B cell (primary cell): ENCODE results near the gene TSSC4. TPM values are rescaled to one million over a fixed set of nuclear protein-coding genes. Genes with fewer than 3 reads are reported as not detected.

Experiments used
- ATAC-seq: fragments of 200-7000 bp; cut with Tn5 transposase; one replicate; pipeline ENCODE4 v1.10.0; 2021; ENCODE audit warnings: low read depth, mild to moderate bottlenecking, moderate number of reproducible peaks, moderate library complexity
- CTCF ChIA-PET: fragments of 350-600 bp; sonication (Branson Sonifier 250); formaldehyde crosslinking; loops from one replicate; lab custom pipeline; 2021; ENCODE audit warnings: antibody characterized with exemption, inconsistent platforms; lab: Charles Lee
- POLR2A ChIA-PET: fragments of 350-600 bp; sonication (Branson Sonifier 250); formaldehyde crosslinking; loops from one replicate; lab custom pipeline; 2021; ENCODE audit warnings: antibody characterized with exemption; lab: Charles Lee
- DNase-seq: peaks from one replicate; pipeline ENCODE4 v3.0.0; 2013
- H2AFZ ChIP-seq: 2 replicates; pipeline ENCODE4 v1.6.1; 2012; ENCODE audit warnings: mild to moderate bottlenecking, low read depth, low read length; ENCODE audit not compliant: insufficient read depth, poor library complexity, severe bottlenecking
- H3K27ac ChIP-seq, 2 donors: 1 replicate in 1 of 2; 2 replicates in 1 of 2; pipeline ENCODE4 v1.5.1; 2012 to 2013; ENCODE audit warnings: low read length in 2 of 2, mild to moderate bottlenecking in 2 of 2, moderate library complexity in 1 of 2
- H3K27me3 ChIP-seq, 4 experiments: fragments of 200-600 bp in 1 of 4; sonication (generic) in 1 of 4; replicated peaks in 1 of 4; 1 replicate in 2 of 4; 2 replicates in 2 of 4; pipeline versions ENCODE4 v1.6.1 to v1.7.0; 2013 to 2016; ENCODE audit warnings: low read length in 3 of 4, mild to moderate bottlenecking in 2 of 4, mixed read lengths in 1 of 4, moderate library complexity in 1 of 4; ENCODE audit not compliant: insufficient read depth in 4 of 4, control insufficient read depth in 3 of 4; ENCODE audit errors: control extremely low read depth in 1 of 4
- H3K36me3 ChIP-seq, 2 experiments: replicated peaks in 1 of 2; 1 replicate in 1 of 2; 2 replicates in 1 of 2; pipeline versions ENCODE4 v1.6.1 to v1.7.1; 2013; ENCODE audit warnings: low read length in 1 of 2; ENCODE audit not compliant: insufficient read depth in 2 of 2, control insufficient read depth in 1 of 2; ENCODE audit errors: control extremely low read depth in 1 of 2, extremely low read depth in 1 of 2
- H3K4me1 ChIP-seq, 2 donors: fragments of 200-600 bp in 1 of 2; sonication (generic) in 1 of 2; 1 replicate in 1 of 2; 2 replicates in 1 of 2; pipeline versions ENCODE4 v1.5.1 to v1.6.1; 2013 to 2017; ENCODE audit warnings: low read length in 2 of 2; ENCODE audit not compliant: control insufficient read depth in 2 of 2, insufficient read depth in 2 of 2
- H3K4me2 ChIP-seq: replicated peaks from 2 replicates; pipeline ENCODE3; 2012; ENCODE audit warnings: mild to moderate bottlenecking, low read depth, low read length; ENCODE audit not compliant: poor library complexity, severe bottlenecking
- H3K4me3 ChIP-seq, 5 experiments: fragments of 200-600 bp in 1 of 5; sonication (generic) in 1 of 5; 1 replicate in 3 of 5; 2 replicates in 2 of 5; pipeline versions ENCODE4 v1.5.1 to v1.7.0; 2011 to 2016; ENCODE audit warnings: low read length in 4 of 5, mild to moderate bottlenecking in 4 of 5, low read depth in 2 of 5, control low read depth in 1 of 5, moderate library complexity in 1 of 5; ENCODE audit not compliant: insufficient read depth in 1 of 5; ENCODE audit errors: control extremely low read depth in 1 of 5, extremely low read depth in 1 of 5
- H3K79me2 ChIP-seq: fragments of 200-600 bp; sonication (generic); one replicate; pipeline ENCODE4 v1.6.0; 2016; ENCODE audit warnings: low read length; ENCODE audit not compliant: control insufficient read depth, insufficient read depth
- H3K9ac ChIP-seq: fragments of 200-600 bp; sonication (generic); 2 replicates; pipeline ENCODE4 v1.6.1; 2017; ENCODE audit warnings: mild to moderate bottlenecking, low read length, moderate library complexity
- H3K9me3 ChIP-seq, 3 donors: one replicate each; pipeline versions ENCODE4 v1.6.1 to v1.7.1; 2013; ENCODE audit warnings: low read length in 2 of 3; ENCODE audit not compliant: control insufficient read depth in 2 of 3, insufficient read depth in 1 of 3; ENCODE audit errors: control extremely low read depth in 1 of 3
- H4K20me1 ChIP-seq: 2 replicates; pipeline ENCODE4 v1.6.0; 2012; ENCODE audit warnings: mild to moderate bottlenecking, low read length; ENCODE audit not compliant: insufficient read depth, control insufficient read depth, poor library complexity, severe bottlenecking
- H3K27ac Mint-ChIP-seq: one replicate; pipeline ENCODE4 v1.8.0; 2021; ENCODE audit warnings: mixed read lengths
- H3K27me3 Mint-ChIP-seq: one replicate; pipeline ENCODE4 v1.8.0; 2021; ENCODE audit warnings: mixed read lengths
- H3K4me1 Mint-ChIP-seq: one replicate; pipeline ENCODE4 v1.8.0; 2021; ENCODE audit warnings: mixed read lengths
- H3K4me3 Mint-ChIP-seq: one replicate; pipeline ENCODE4 v1.8.0; 2021; ENCODE audit warnings: mixed read lengths
- H3K9me3 Mint-ChIP-seq: one replicate; pipeline ENCODE4 v1.8.0; 2022; ENCODE audit warnings: mixed read lengths; ENCODE audit not compliant: insufficient read depth
- CTCF ChIP-seq: fragments of 200-600 bp; IDR thresholded peaks from one replicate; pipeline ENCODE4 v1.8.0; 2022; ENCODE audit warnings: antibody characterized with exemption, mild to moderate bottlenecking
- EZH2 ChIP-seq: IDR thresholded peaks from 2 replicates; pipeline ENCODE4 v1.6.1; 2012; ENCODE audit warnings: borderline replicate concordance, low read depth, mild to moderate bottlenecking, moderate library complexity, low read length; ENCODE audit not compliant: insufficient read depth, poor library complexity, severe bottlenecking
- WGBS: methylation state at CpG from one replicate; pipeline ENCODE4 v1.1.5; 2013; ENCODE audit warnings: missing lambda C conversion rate; ENCODE audit not compliant: insufficient coverage; 5-methylcytosine and 5-hydroxymethylcytosine counted together
- intact Hi-C: fragments of 100-400 bp; cut with micrococcal nuclease; formaldehyde crosslinking; loops from one replicate; pipeline ENCODE4 v1.10.0; 2022
- polyA plus RNA-seq: library from polyadenylated mRNA; depleted of rRNA; stranded (reverse); fragments of >200 nt; gene quantifications from 2 replicates; pipeline ENCODE4 v1.2.3, GENCODE V29; 2012
- total RNA-seq, 2 donors: library from RNA; stranded (reverse); fragments of 120-200 nt in 1 of 2; gene quantifications; 1 replicate in 1 of 2; 2 replicates in 1 of 2; pipeline versions ENCODE4 v1.2.3 to v1.2.4, GENCODE V29; 2013 to 2022

TSSC4 gene
- total and polyA plus RNA-seq, 2 donors (not counting 1 experiment from before 2014, with no cell fraction given) = 49.4 to 57.5 TPM

DNA sequence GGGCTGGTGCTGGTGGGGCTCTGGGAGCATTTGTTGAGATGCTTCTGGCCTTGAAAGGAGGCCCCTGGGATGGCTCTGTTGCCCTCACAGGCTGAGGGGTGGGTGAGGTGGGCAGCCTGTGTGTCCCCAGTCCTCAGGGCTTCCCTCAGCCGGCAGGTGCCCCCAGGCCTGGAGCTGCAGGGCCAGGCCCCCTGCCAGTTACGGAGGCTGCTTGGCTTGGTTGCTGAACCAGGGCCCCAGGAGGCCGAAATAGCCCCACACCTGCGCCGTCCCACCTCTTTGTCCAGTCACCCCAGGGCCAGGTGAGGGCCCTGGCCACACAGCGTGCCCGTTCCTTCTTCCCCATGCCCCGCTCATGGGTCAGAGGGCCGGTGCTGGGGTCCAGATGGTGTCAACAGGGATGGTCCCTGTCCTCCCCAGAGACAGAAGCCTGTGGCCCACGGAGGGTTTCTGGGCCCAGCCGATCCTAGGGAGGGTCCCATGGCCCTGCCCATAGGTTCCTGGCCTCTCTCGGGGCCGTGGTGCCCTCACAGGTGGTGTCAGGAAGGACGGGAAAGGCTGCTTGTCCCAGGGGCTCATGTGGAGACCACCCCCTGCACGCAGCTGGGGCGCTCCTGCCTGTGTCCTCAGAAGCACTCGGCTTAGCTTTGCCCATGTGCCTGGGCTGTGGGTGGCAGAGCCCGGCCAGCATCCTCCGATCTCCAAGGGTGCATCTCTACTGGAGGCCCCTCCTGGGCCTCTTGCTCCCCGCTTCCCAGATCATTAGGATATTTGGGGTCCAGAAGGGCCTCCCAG is 9.2 kb upstream of the TSSC4 start:
- peaks cover 0 to 42% of the 10 kb centered on the region in 2 experiments for H3K36me3 ChIP-seq
- no peak for DNase-seq
- H3K9me3 ChIP-seq = peaks cover 0 to 3% (median 0%) of the 10 kb centered on the region in 3 donors
- no peak overlapping the region for H3K4me3 ChIP-seq
- ChIA-PET CTCF (interaction anchor here (1.5 kb wide), 1 partner anchor 86 kb away, joined by 11 read pairs; no protein-coding TSS in a partner anchor), POLR2A (interaction anchor here (1.0 to 1.7 kb wide), 4 partner anchors 9 to 86 kb away, joined by 3 to 6 read pairs (median 4); no protein-coding TSS in a partner anchor)
- H2AFZ ChIP-seq = no peak overlapping the region
- 71% methylated on average over 20 of the region's 20 CpGs for WGBS
- intact Hi-C loops = no loop called here
- Mint-ChIP-seq H3K27ac (peak overlapping the region; percentile 32), H3K4me3 (peak overlapping the region; percentile 23), H3K4me1 (peaks cover 77% of the 10 kb centered on the region), H3K27me3 (no peaks in the 10 kb centered on the region), H3K9me3 (no peaks in the 10 kb centered on the region)
- H4K20me1 ChIP-seq = peaks cover 100% of the 10 kb centered on the region
- peaks cover 95 to 99% of the 10 kb centered on the region in 2 donors for H3K4me1 ChIP-seq
- TF ChIP-seq EZH2 = no peak
- no peak for TF ChIP-seq CTCF
- H3K79me2 ChIP-seq = peaks cover 96% of the 10 kb centered on the region
- ATAC-seq = no peak
- peak overlapping the region; percentile 67 for H3K4me2 ChIP-seq
- no peaks in the 10 kb centered on the region for H3K27me3 ChIP-seq
- no peak overlapping the region for H3K9ac ChIP-seq
- no peak overlapping the region for H3K27ac ChIP-seq
